Testis (tissue), 3 donors: ENCODE data around the gene ARHGAP9. TPM values are rescaled to one million over a fixed set of nuclear protein-coding genes. Genes with fewer than 3 reads are reported as not detected.

Experiments used
- DNase-seq: peaks from one replicate; pipeline ENCODE4 v3.0.0-alpha.2; 2019
- H3K27ac ChIP-seq, 2 donors: fragments of 200-600 bp; sonication (generic); one replicate each; pipeline ENCODE4 v1.5.1; 2019
- H3K27me3 ChIP-seq: fragments of 200-600 bp; sonication (generic); one replicate; pipeline ENCODE4 v1.5.1; 2019
- H3K36me3 ChIP-seq: fragments of 200-600 bp; sonication (generic); one replicate; pipeline ENCODE4 v1.5.1; 2017; ENCODE audit warnings: low read depth; ENCODE audit errors: missing control alignments
- H3K4me1 ChIP-seq: fragments of 200-600 bp; sonication (generic); one replicate; pipeline ENCODE4 v1.5.1; 2019
- H3K4me3 ChIP-seq, 2 donors: fragments of 200-600 bp; sonication (generic); one replicate each; pipeline ENCODE4 v1.5.1; 2017 to 2019
- H3K9me3 ChIP-seq: fragments of 200-600 bp; sonication (generic); one replicate; pipeline ENCODE4 v1.5.1; 2017
- CTCF ChIP-seq, 3 experiments: fragments of 450-650 bp in 2 of 3; fragments of 200-600 bp in 1 of 3; sonication (generic) in 1 of 3; IDR thresholded peaks; one replicate each; pipeline ENCODE4 v1.5.1; 2016 to 2019; ENCODE audit warnings: antibody characterized with exemption in 3 of 3, mild to moderate bottlenecking in 2 of 3, moderate library complexity in 1 of 3
- POLR2A ChIP-seq: fragments of 450-650 bp; IDR thresholded peaks from one replicate; pipeline ENCODE4 v1.6.1; 2017; ENCODE audit warnings: antibody characterized with exemption, mild to moderate bottlenecking, moderate library complexity
- WGBS, 2 donors: methylation state at CpG; one replicate each; pipeline ENCODE4 v1.1.5; 2018; 5-methylcytosine and 5-hydroxymethylcytosine counted together
- intact Hi-C: fragments of 100-400 bp; cut with DNase I; formaldehyde crosslinking; loops from one replicate; pipeline ENCODE4 v1.15.1; 2023; ENCODE audit warnings: low total_unique reads
- polyA plus RNA-seq: library from polyadenylated mRNA; stranded (reverse); fragments of 350-450 nt; fragmentation: Illumina TruSeq; extraction: RNeasy Lipid Tissue Mini Kit (QIAGEN cat#74804); gene quantifications from one replicate; pipeline ENCODE4 v1.2.3, GENCODE V29; 2014; ENCODE audit warnings: low read depth, low replicate concordance; ENCODE audit not compliant: insufficient read depth
- total RNA-seq, 2 donors: library from RNA; depleted of rRNA; stranded (reverse); fragments of >200 nt; gene quantifications; one replicate each; pipeline ENCODE4 v1.2.3, GENCODE V29; 2016

The ARHGAP9 gene
- total and polyA plus RNA-seq, 3 donors from 2014 or later = 24.8 to 111 (median 29.2) TPM

GRCh38 chr12:57452181-57452936 lies 27.3 kb downstream of the ARHGAP9 start:
- H3K36me3 ChIP-seq = no peaks in the 10 kb centered on the region
- no peaks in the 10 kb centered on the region for H3K9me3 ChIP-seq
- H3K27ac ChIP-seq = no peak overlapping the region
- 43 to 59% methylated on average over 7 to 9 of the region's 9 CpGs for WGBS, 2 donors
- DNase-seq = no peak
- H3K27me3 ChIP-seq = no peaks in the 10 kb centered on the region
- no peak for TF ChIP-seq POLR2A
- TF ChIP-seq CTCF (IDR thresholded peaks at IDR 0.05) = no peak
- no peak overlapping the region for H3K4me3 ChIP-seq
- intact Hi-C loops = no loop called here
- peaks cover 13% of the 10 kb centered on the region for H3K4me1 ChIP-seq

- intact Hi-C loops = no loop called here
- H3K36me3 ChIP-seq = no peaks in the 10 kb centered on the region
- peaks cover 13% of the 10 kb centered on the region for H3K4me1 ChIP-seq
- no peak for DNase-seq
- no peak overlapping the region for H3K27ac ChIP-seq
- TF ChIP-seq POLR2A (no peak), CTCF (IDR thresholded peaks at IDR 0.05) (no peak)
- no peaks in the 10 kb centered on the region for H3K27me3 ChIP-seq
- 52 to 59% methylated on average over 6 of the region's 6 CpGs for WGBS, 2 donors
- H3K4me3 ChIP-seq = no peak overlapping the region
- H3K9me3 ChIP-seq = no peaks in the 10 kb centered on the region
Measured at GRCh38 chr12:57451233-57451778, 28.4 kb downstream of the ARHGAP9 start.

- Histone ChIP-seq H3K4me3 (no peak overlapping the region), H3K4me1 (peaks cover 13% of the 10 kb centered on the region), H3K9me3 (no peaks in the 10 kb centered on the region), H3K36me3 (no peaks in the 10 kb centered on the region), H3K27me3 (no peaks in the 10 kb centered on the region), H3K27ac (no peak overlapping the region)
- intact Hi-C loops = no loop called here
- TF ChIP-seq POLR2A = no peak
- TF ChIP-seq CTCF (IDR thresholded peaks at IDR 0.05) = no peak
- DNase-seq = no peak
- WGBS, 2 donors = 98 to 100% methylated on average over 3 of the region's 3 CpGs
Measured at GRCh38 chr12:57450057-57450456, 29.6 kb downstream of the ARHGAP9 start.

GRCh38 chr12:57449375-57449774 lies 30.3 kb downstream of the ARHGAP9 start:
- Histone ChIP-seq H3K4me1 (peaks cover 13% of the 10 kb centered on the region), H3K27me3 (no peaks in the 10 kb centered on the region), H3K36me3 (no peaks in the 10 kb centered on the region), H3K27ac (no peak overlapping the region), H3K4me3 (no peak overlapping the region), H3K9me3 (no peaks in the 10 kb centered on the region)
- intact Hi-C loops = no loop called here
- DNase-seq = no peak
- WGBS, 2 donors = 99% methylated on average over 7 of the region's 7 CpGs; no CpG with 5 or more reads in 1 of the 2 donors
- no peak for TF ChIP-seq CTCF (IDR thresholded peaks at IDR 0.05)
- no peak for TF ChIP-seq POLR2A
